Gastrocnemius medialis (tissue), 4 donors: ENCODE results near the gene CTXN3.

Source experiments
- CTCF ChIP-seq, 5 experiments: fragments of 450-650 bp in 3 of 5; fragments of 200-600 bp in 2 of 5; sonication (generic) in 2 of 5; IDR thresholded peaks in 4 of 5; conservative IDR thresholded peaks in 1 of 5; 1 replicate in 4 of 5; 2 replicates in 1 of 5; pipeline ENCODE4 v1.5.1; 2016 to 2019; ENCODE audit warnings: antibody characterized with exemption in 5 of 5, mild to moderate bottlenecking in 3 of 5, moderate library complexity in 3 of 5
- POLR2A ChIP-seq, 2 donors: fragments of 450-650 bp; IDR thresholded peaks; one replicate each; pipeline ENCODE4 v1.6.1; 2017; ENCODE audit warnings: antibody characterized with exemption in 2 of 2, mild to moderate bottlenecking in 2 of 2, moderate library complexity in 2 of 2

- TF ChIP-seq CTCF (IDR thresholded peaks at IDR 0.05 in 4 of 5, conservative IDR thresholded peaks at IDR 0.05 in 1 of 5) (no peak), POLR2A (IDR thresholded peaks at IDR 0.05) (no peak)
These were observed 16.8 kb downstream of the CTXN3 start for GRCh38 chr5:127665641-127666040.
